Stomach (tissue), 9 donors: ENCODE results near the gene ADAMTS12. TPM values are rescaled to one million over a fixed set of nuclear protein-coding genes. Genes with fewer than 3 reads are reported as not detected.

Experiments
- DNase-seq, 2 donors: peaks; one replicate each; pipeline versions ENCODE4 v3.0.0 to v3.0.0-alpha.2; 2013 to 2019
- H3K27ac ChIP-seq, 5 donors: fragments of 200-600 bp in 4 of 5; sonication (generic) in 4 of 5; one replicate each; pipeline ENCODE4 v1.5.1; 2013 to 2019; ENCODE audit warnings: mild to moderate bottlenecking in 1 of 5, moderate library complexity in 1 of 5
- H3K27me3 ChIP-seq, 3 donors: fragments of 200-600 bp; sonication (generic); one replicate each; pipeline ENCODE4 v1.5.1; 2017 to 2019; ENCODE audit warnings: mixed run types in 1 of 3
- H3K36me3 ChIP-seq, 4 donors: fragments of 200-600 bp; sonication (generic); 1 replicate in 3 of 4; 2 replicates in 1 of 4; pipeline ENCODE4 v1.5.1; 2016 to 2019
- H3K4me1 ChIP-seq, 4 donors: fragments of 200-600 bp; sonication (generic); one replicate each; pipeline ENCODE4 v1.5.1; 2016 to 2019
- H3K4me3 ChIP-seq, 4 donors: fragments of 200-600 bp; sonication (generic) in 3 of 4; one replicate each; pipeline ENCODE4 v1.5.1; 2016 to 2019; ENCODE audit warnings: mild to moderate bottlenecking in 1 of 4
- H3K9me3 ChIP-seq, 4 donors: fragments of 200-600 bp; sonication (generic); one replicate each; pipeline ENCODE4 v1.5.1; 2016 to 2019
- EP300 ChIP-seq: sonication (generic); formaldehyde crosslinking; IDR thresholded peaks from one replicate; pipeline ENCODE4 v1.6.1; 2017; ENCODE audit warnings: antibody characterized with exemption
- POLR2A ChIP-seq, 4 donors: fragments of 450-650 bp; IDR thresholded peaks; one replicate each; pipeline ENCODE4 v1.6.1; 2016; ENCODE audit warnings: antibody characterized with exemption in 4 of 4, control low read depth in 2 of 4, mild to moderate bottlenecking in 1 of 4, moderate library complexity in 1 of 4
- POLR2AphosphoS5 ChIP-seq, 3 donors: sonication (generic); formaldehyde crosslinking; IDR thresholded peaks; one replicate each; pipeline ENCODE4 v1.6.1; 2016; ENCODE audit warnings: antibody characterized with exemption in 3 of 3
- WGBS, 5 donors: extraction: QIAGEN DNeasy Blood & Tissue Kit in 3 of 5; methylation state at CpG; one replicate each; pipeline versions ENCODE4 v1.1.5 to v1.1.7; 2013 to 2018; 5-methylcytosine and 5-hydroxymethylcytosine counted together
- intact Hi-C: fragments of 100-400 bp; cut with DNase I; formaldehyde crosslinking; loops from one replicate; pipeline ENCODE4 v1.15.1; 2023; ENCODE audit warnings: low total_unique reads
- polyA plus RNA-seq, 3 donors: library from polyadenylated mRNA; stranded (reverse); fragments of 200-250 nt; gene quantifications; one replicate each; pipeline ENCODE4 v1.2.3, GENCODE V29; 2013
- total RNA-seq, 5 donors: library from RNA; depleted of rRNA; stranded (reverse); fragments of >200 nt; gene quantifications; one replicate each; pipeline versions ENCODE4 v1.1.0 to v1.2.3, GENCODE V29; 2014 to 2016
- TF ChIP-seq, protein P1 (sequence below), 7 experiments: fragments of 450-650 bp in 4 of 7; fragments of 200-600 bp in 3 of 7; sonication (generic) in 3 of 7; IDR thresholded peaks; one replicate each; pipeline ENCODE4 v1.5.1; 2016 to 2019; ENCODE audit warnings: antibody characterized with exemption in 7 of 7, control low read depth in 2 of 7, mild to moderate bottlenecking in 1 of 7
- donor health status: healthy with polysubstance abuse.
- donor health status: Bipolar disorder and iron deficiency.
- donor health status: healthy.

The ADAMTS12 gene
- total and polyA plus RNA-seq, 8 donors, result 0.14 to 17.1 (median 0.62) TPM; not detected in 1

DNA sequence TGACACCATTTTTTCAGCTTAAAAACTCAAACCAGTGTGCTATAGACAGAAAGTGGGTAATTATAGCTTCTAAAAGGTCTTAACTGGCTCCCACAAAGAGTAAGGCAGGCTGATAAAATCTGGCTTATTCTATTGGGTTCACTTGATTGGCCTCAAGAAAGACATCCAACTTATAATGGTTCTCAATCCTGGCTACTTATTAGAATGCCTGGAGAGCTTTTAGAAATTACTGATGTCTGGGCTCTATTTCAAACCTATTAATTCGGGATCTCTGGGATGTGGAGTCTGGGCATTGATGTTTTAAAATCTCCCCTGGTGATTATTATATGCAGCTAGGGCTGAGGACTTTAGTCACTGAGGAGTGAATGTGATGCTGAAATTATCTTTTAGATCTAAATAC is 263.0 kb downstream of the ADAMTS12 start:
- intact Hi-C loops, result no loop called here
- no peak for TF ChIP-seq POLR2A (IDR thresholded peaks at IDR 0.05)
- TF ChIP-seq POLR2AphosphoS5 (IDR thresholded peaks at IDR 0.05), result no peak
- no peak for TF ChIP-seq EP300
- TF ChIP-seq, protein P1, sequence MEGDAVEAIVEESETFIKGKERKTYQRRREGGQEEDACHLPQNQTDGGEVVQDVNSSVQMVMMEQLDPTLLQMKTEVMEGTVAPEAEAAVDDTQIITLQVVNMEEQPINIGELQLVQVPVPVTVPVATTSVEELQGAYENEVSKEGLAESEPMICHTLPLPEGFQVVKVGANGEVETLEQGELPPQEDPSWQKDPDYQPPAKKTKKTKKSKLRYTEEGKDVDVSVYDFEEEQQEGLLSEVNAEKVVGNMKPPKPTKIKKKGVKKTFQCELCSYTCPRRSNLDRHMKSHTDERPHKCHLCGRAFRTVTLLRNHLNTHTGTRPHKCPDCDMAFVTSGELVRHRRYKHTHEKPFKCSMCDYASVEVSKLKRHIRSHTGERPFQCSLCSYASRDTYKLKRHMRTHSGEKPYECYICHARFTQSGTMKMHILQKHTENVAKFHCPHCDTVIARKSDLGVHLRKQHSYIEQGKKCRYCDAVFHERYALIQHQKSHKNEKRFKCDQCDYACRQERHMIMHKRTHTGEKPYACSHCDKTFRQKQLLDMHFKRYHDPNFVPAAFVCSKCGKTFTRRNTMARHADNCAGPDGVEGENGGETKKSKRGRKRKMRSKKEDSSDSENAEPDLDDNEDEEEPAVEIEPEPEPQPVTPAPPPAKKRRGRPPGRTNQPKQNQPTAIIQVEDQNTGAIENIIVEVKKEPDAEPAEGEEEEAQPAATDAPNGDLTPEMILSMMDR (IDR thresholded peaks at IDR 0.05), result no peak
- no peak for DNase-seq
- no peaks in the 10 kb centered on the region for H3K4me1 ChIP-seq
- WGBS, 5 donors, result 65 to 87% (median 80%) methylated on average over 1 of the region's 1 CpG
- H3K36me3 ChIP-seq, result peaks cover 0 to 7% (median 1%) of the 10 kb centered on the region in 4 donors
- H3K9me3 ChIP-seq, result no peaks in the 10 kb centered on the region
- H3K27me3 ChIP-seq, result no peaks in the 10 kb centered on the region
- H3K4me3 ChIP-seq, result no peak overlapping the region
- no peak overlapping the region for H3K27ac ChIP-seq

DNA sequence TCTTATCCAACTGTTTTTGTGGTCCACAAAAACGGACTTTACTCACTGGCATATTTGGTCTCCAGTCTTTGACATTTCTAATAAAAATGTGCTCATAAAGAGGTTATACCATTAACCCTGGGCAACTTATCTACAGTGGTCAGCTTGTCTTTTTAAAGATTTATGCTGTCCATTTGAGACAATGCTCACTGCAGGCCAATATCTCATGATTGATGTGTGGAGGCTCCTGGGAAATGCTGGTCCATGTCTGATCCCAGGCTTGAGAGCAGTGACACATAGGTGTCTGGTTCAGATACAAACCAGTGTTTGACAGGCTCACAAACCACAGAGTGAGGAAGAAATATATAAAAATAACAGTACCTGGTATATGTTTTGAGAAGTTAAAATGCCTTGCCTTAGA is 270.3 kb downstream of the ADAMTS12 start:
- 70 to 76% (median 74%) methylated on average over 1 of the region's 1 CpG for WGBS, 5 donors
- H3K27ac ChIP-seq, result no peak overlapping the region

DNA sequence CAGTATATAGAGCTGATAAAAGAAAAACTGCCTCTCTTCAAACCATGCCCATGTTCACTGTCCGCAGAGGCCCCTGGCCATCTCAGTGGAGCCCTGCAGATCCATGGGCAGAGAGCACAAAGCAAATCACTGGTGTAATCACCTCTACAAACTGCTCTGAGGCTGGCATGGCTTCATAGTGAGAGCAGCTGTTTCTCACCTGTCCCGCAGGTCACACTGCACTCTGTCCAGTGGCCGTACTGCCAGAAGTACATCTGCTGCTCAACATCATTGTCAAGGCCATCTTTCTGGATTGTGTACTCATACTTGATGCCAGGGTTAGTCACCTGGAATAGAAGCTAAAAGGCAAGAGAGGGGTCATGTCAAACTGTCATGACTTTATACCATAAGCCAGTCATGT is 277.8 kb downstream of the ADAMTS12 start:
- DNase-seq, result no peak
- Histone ChIP-seq H3K4me3 (no peak overlapping the region), H3K4me1 (no peaks in the 10 kb centered on the region), H3K9me3 (no peaks in the 10 kb centered on the region), H3K36me3 (peaks cover 0 to 14% (median 0%) of the 10 kb centered on the region in 4 donors), H3K27me3 (no peaks in the 10 kb centered on the region), H3K27ac (no peak overlapping the region)
- 89 to 99% (median 91%) methylated on average over 3 of the region's 3 CpGs for WGBS, 5 donors
- TF ChIP-seq POLR2A (IDR thresholded peaks at IDR 0.05), result no peak
- TF ChIP-seq, protein P1 (IDR thresholded peaks at IDR 0.05), result no peak
- TF ChIP-seq EP300, result no peak
- no peak for TF ChIP-seq POLR2AphosphoS5 (IDR thresholded peaks at IDR 0.05)
- intact Hi-C loops, result no loop called here

More for the DNA sequence above, 270.3 kb downstream of the ADAMTS12 start:
- TF ChIP-seq EP300 (no peak), POLR2AphosphoS5 (IDR thresholded peaks at IDR 0.05) (no peak), POLR2A (IDR thresholded peaks at IDR 0.05) (no peak)
- TF ChIP-seq, protein P1 (IDR thresholded peaks at IDR 0.05), result no peak
- peaks cover 0 to 8% (median 1%) of the 10 kb centered on the region in 4 donors for H3K36me3 ChIP-seq
- H3K9me3 ChIP-seq, result no peaks in the 10 kb centered on the region
- intact Hi-C loops, result no loop called here
- no peaks in the 10 kb centered on the region for H3K4me1 ChIP-seq
- H3K27me3 ChIP-seq, result no peaks in the 10 kb centered on the region
- no peak overlapping the region for H3K4me3 ChIP-seq
- no peak for DNase-seq

DNA sequence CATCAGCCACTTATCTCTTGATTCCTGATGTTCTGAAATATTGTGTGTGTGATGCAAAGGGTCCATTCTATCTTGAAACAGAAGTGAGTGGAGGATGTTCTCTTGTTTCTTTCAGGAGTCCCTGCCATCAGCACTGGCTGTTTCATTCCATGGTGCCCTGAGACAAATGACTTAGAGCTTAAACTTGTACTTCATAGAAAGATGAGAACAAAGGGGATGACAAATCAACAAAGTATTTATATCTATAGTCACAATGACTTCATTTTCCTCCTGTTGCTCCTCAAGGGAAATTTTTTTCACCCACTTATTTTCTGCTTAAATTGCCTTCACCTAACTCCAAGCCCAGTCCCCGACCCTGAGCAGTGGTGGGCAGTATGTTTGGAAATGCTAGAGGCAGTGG is 279.4 kb downstream of the ADAMTS12 start:
- H3K36me3 ChIP-seq, result peaks cover 0 to 14% (median 0%) of the 10 kb centered on the region in 4 donors
- no peak overlapping the region for H3K27ac ChIP-seq
- intact Hi-C loops, result no loop called here
- 65 to 89% (median 74%) methylated on average over 1 of the region's 1 CpG for WGBS, 5 donors
- no peaks in the 10 kb centered on the region for H3K27me3 ChIP-seq
- TF ChIP-seq POLR2AphosphoS5 (IDR thresholded peaks at IDR 0.05) (no peak), EP300 (no peak), POLR2A (IDR thresholded peaks at IDR 0.05) (no peak)
- TF ChIP-seq, protein P1 (IDR thresholded peaks at IDR 0.05), result no peak
- no peak overlapping the region for H3K4me3 ChIP-seq
- no peaks in the 10 kb centered on the region for H3K9me3 ChIP-seq
- no peaks in the 10 kb centered on the region for H3K4me1 ChIP-seq
- no peak for DNase-seq
